Measurements from ENCODE around the gene LEF1.

- TF ChIP-seq, protein P1, sequence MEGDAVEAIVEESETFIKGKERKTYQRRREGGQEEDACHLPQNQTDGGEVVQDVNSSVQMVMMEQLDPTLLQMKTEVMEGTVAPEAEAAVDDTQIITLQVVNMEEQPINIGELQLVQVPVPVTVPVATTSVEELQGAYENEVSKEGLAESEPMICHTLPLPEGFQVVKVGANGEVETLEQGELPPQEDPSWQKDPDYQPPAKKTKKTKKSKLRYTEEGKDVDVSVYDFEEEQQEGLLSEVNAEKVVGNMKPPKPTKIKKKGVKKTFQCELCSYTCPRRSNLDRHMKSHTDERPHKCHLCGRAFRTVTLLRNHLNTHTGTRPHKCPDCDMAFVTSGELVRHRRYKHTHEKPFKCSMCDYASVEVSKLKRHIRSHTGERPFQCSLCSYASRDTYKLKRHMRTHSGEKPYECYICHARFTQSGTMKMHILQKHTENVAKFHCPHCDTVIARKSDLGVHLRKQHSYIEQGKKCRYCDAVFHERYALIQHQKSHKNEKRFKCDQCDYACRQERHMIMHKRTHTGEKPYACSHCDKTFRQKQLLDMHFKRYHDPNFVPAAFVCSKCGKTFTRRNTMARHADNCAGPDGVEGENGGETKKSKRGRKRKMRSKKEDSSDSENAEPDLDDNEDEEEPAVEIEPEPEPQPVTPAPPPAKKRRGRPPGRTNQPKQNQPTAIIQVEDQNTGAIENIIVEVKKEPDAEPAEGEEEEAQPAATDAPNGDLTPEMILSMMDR (IDR thresholded peaks at IDR 0.05; ENCODE audit: low read depth, low read length): no peak
- TF ChIP-seq MYC (IDR thresholded peaks at IDR 0.05; ENCODE audit: low read depth, low read length) (no peak), POLR2A (IDR thresholded peaks at IDR 0.05; ENCODE audit: extremely low read depth, insufficient read length) (no peak)
Measured at GRCh38 chr4:108058685-108059440, 109.9 kb downstream of the LEF1 start.

Measured in NB4 (cell line).